Parathyroid adenoma (tissue), 2 donors: ENCODE data around the gene POGK.

Experiments used
- H2AFZ ChIP-seq: fragments of 300-600 bp; sonication (generic); one replicate; pipeline ENCODE4 v1.7.0; 2017; ENCODE audit warnings: antibody characterized with exemption, mild to moderate bottlenecking
- H3K27ac ChIP-seq: fragments of 300-600 bp; sonication (generic); one replicate; pipeline ENCODE4 v1.7.0; 2017
- H3K27me3 ChIP-seq: fragments of 300-600 bp; sonication (generic); one replicate; pipeline ENCODE4 v1.7.0; 2017; ENCODE audit warnings: low read length; ENCODE audit not compliant: control insufficient read depth, insufficient read depth
- H3K36me3 ChIP-seq: fragments of 300-600 bp; sonication (generic); one replicate; pipeline ENCODE4 v1.7.0; 2017; ENCODE audit warnings: low read length; ENCODE audit not compliant: control insufficient read depth, insufficient read depth
- H3K4me1 ChIP-seq: fragments of 300-600 bp; sonication (generic); one replicate; pipeline ENCODE4 v1.7.0; 2017; ENCODE audit warnings: control low read depth
- H3K4me2 ChIP-seq: fragments of 300-600 bp; sonication (generic); one replicate; pipeline ENCODE4 v1.7.0; 2017; ENCODE audit warnings: low read length
- H3K4me3 ChIP-seq: fragments of 300-600 bp; sonication (generic); one replicate; pipeline ENCODE4 v1.7.0; 2017; ENCODE audit warnings: low read depth, low read length
- H3K79me2 ChIP-seq: fragments of 300-600 bp; sonication (generic); one replicate; pipeline ENCODE4 v1.7.0; 2017; ENCODE audit warnings: control low read depth
- H3K9ac ChIP-seq: fragments of 300-600 bp; sonication (generic); one replicate; pipeline ENCODE4 v1.7.0; 2017; ENCODE audit warnings: mild to moderate bottlenecking
- H3K9me3 ChIP-seq: fragments of 300-600 bp; sonication (generic); one replicate; pipeline ENCODE4 v1.7.0; 2017; ENCODE audit warnings: low read length; ENCODE audit not compliant: control insufficient read depth
- CTCF ChIP-seq: fragments of 300-600 bp; sonication (generic); IDR thresholded peaks from one replicate; pipeline ENCODE4 v1.7.0; 2017; ENCODE audit warnings: antibody characterized with exemption, mild to moderate bottlenecking
- donor health status: primary hyperparathyroidism.

Gene POGK

GRCh38 chr1:166855558-166855957 lies 16.3 kb downstream of the POGK start:
- no peaks in the 10 kb centered on the region for H3K9me3 ChIP-seq
- no peak overlapping the region for H3K27ac ChIP-seq
- no peaks in the 10 kb centered on the region for H3K4me1 ChIP-seq
- no peak overlapping the region for H3K4me3 ChIP-seq
- no peak for TF ChIP-seq CTCF
- H3K27me3 ChIP-seq: no peaks in the 10 kb centered on the region
- no peak overlapping the region for H3K4me2 ChIP-seq
- no peaks in the 10 kb centered on the region for H3K36me3 ChIP-seq
- H3K79me2 ChIP-seq: no peaks in the 10 kb centered on the region
- H3K9ac ChIP-seq: no peak overlapping the region
- H2AFZ ChIP-seq: no peak overlapping the region

- Histone ChIP-seq H2AFZ (no peak overlapping the region), H3K4me1 (no peaks in the 10 kb centered on the region), H3K4me3 (no peak overlapping the region), H3K9me3 (no peaks in the 10 kb centered on the region), H3K27me3 (no peaks in the 10 kb centered on the region), H3K27ac (no peak overlapping the region), H3K36me3 (no peaks in the 10 kb centered on the region), H3K79me2 (no peaks in the 10 kb centered on the region), H3K9ac (no peak overlapping the region), H3K4me2 (no peak overlapping the region)
- no peak for TF ChIP-seq CTCF
Observed at GRCh38 chr1:166857995-166858394, 18.7 kb downstream of the POGK start.

- Histone ChIP-seq H3K4me3 (no peak overlapping the region), H3K9me3 (no peaks in the 10 kb centered on the region), H2AFZ (no peak overlapping the region), H3K27ac (no peak overlapping the region), H3K36me3 (no peaks in the 10 kb centered on the region), H3K4me2 (no peak overlapping the region), H3K9ac (no peak overlapping the region), H3K79me2 (no peaks in the 10 kb centered on the region), H3K27me3 (no peaks in the 10 kb centered on the region), H3K4me1 (no peaks in the 10 kb centered on the region)
- no peak for TF ChIP-seq CTCF
Observed at GRCh38 chr1:166858726-166859419, 19.6 kb downstream of the POGK start.

- Histone ChIP-seq H3K9me3 (no peaks in the 10 kb centered on the region), H3K4me1 (no peaks in the 10 kb centered on the region), H3K4me2 (no peak overlapping the region), H3K36me3 (no peaks in the 10 kb centered on the region), H3K9ac (no peak overlapping the region), H3K27me3 (no peaks in the 10 kb centered on the region), H2AFZ (no peak overlapping the region), H3K79me2 (no peaks in the 10 kb centered on the region), H3K4me3 (no peak overlapping the region), H3K27ac (no peak overlapping the region)
- no peak for TF ChIP-seq CTCF
Observed at GRCh38 chr1:166859597-166859996, 20.3 kb downstream of the POGK start.

- no peaks in the 10 kb centered on the region for H3K9me3 ChIP-seq
- H3K4me2 ChIP-seq: peak overlapping the region; percentile 3
- no peak overlapping the region for H2AFZ ChIP-seq
- no peaks in the 10 kb centered on the region for H3K36me3 ChIP-seq
- TF ChIP-seq CTCF: no peak
- no peaks in the 10 kb centered on the region for H3K4me1 ChIP-seq
- H3K4me3 ChIP-seq: no peak overlapping the region
- H3K27ac ChIP-seq: no peak overlapping the region
- no peaks in the 10 kb centered on the region for H3K79me2 ChIP-seq
- no peak overlapping the region for H3K9ac ChIP-seq
- H3K27me3 ChIP-seq: no peaks in the 10 kb centered on the region
Observed at GRCh38 chr1:166865926-166866325, 26.7 kb downstream of the POGK start.
